Stimulated activated CD8-positive, alpha-beta memory T cell treated with anti-CD3 and anti-CD28 coated beads, Interleukin-4, amount 100 ng/mL, for 1 hour (primary cell): Measurements from ENCODE around the gene TANC1.

Experiments used
- DNase-seq, 2 donors: peaks; one replicate each; pipeline ENCODE4 v3.0.0-alpha.2; 2020; ENCODE audit warnings: low read depth in 2 of 2, low spot score in 1 of 2

The TANC1 gene

GRCh38 chr2:158993721-158994587 is 25.5 kb downstream of the TANC1 start:
- no peak for DNase-seq

- no peak for DNase-seq
These were observed 26.7 kb downstream of the TANC1 start for GRCh38 chr2:158994920-158995676.

- no peak for DNase-seq
These were observed 27.2 kb downstream of the TANC1 start for GRCh38 chr2:158995677-158996049.

- no peak for DNase-seq
These were observed 28.0 kb downstream of the TANC1 start for GRCh38 chr2:158996378-158996993.

GRCh38 chr2:158997037-158997790 is 28.8 kb downstream of the TANC1 start:
- DNase-seq = no peak

- no peak for DNase-seq
These were observed 30.3 kb downstream of the TANC1 start for GRCh38 chr2:158998551-158999248.

- no peak for DNase-seq
These were observed 31.0 kb downstream of the TANC1 start for GRCh38 chr2:158999458-158999857.

- no peak for DNase-seq
These were observed 31.6 kb downstream of the TANC1 start for GRCh38 chr2:159000072-159000471.

- DNase-seq = no peak
These were observed 34.1 kb downstream of the TANC1 start for GRCh38 chr2:159002462-159003111.

GRCh38 chr2:159003555-159003954 is 35.1 kb downstream of the TANC1 start:
- DNase-seq = no peak

- no peak for DNase-seq
These were observed 36.4 kb downstream of the TANC1 start for GRCh38 chr2:159004849-159005248.

- no peak for DNase-seq
These were observed 41.5 kb downstream of the TANC1 start for GRCh38 chr2:159009940-159010339.

GRCh38 chr2:159010340-159010739 is 41.9 kb downstream of the TANC1 start:
- DNase-seq = no peak

- no peak for DNase-seq
These were observed 42.5 kb downstream of the TANC1 start for GRCh38 chr2:159010963-159011362.

- no peak for DNase-seq
These were observed 43.7 kb downstream of the TANC1 start for GRCh38 chr2:159012142-159012541.

- DNase-seq = no peak
These were observed 44.7 kb downstream of the TANC1 start for GRCh38 chr2:159013103-159013502.

GRCh38 chr2:159015174-159015573 is 46.7 kb downstream of the TANC1 start:
- DNase-seq = no peak

GRCh38 chr2:159015823-159016222 is 47.4 kb downstream of the TANC1 start:
- DNase-seq = no peak

GRCh38 chr2:159017837-159018236 is 49.4 kb downstream of the TANC1 start:
- DNase-seq = no peak

GRCh38 chr2:159019021-159019420 is 50.6 kb downstream of the TANC1 start:
- no peak for DNase-seq
